NT2/D1 (cell line): Measurements from ENCODE around the gene BICDL2.

Experiments used
- SUZ12 ChIP-seq: IDR thresholded peaks from 2 replicates; pipeline ENCODE4 v1.6.1; 2011; ENCODE audit not compliant: insufficient read length, insufficient read depth; ENCODE audit errors: extremely low read depth
- ZNF274 ChIP-seq: IDR thresholded peaks from 2 replicates; pipeline ENCODE4 v1.6.1; 2011; ENCODE audit warnings: mild to moderate bottlenecking, low read depth, low read length

DNA sequence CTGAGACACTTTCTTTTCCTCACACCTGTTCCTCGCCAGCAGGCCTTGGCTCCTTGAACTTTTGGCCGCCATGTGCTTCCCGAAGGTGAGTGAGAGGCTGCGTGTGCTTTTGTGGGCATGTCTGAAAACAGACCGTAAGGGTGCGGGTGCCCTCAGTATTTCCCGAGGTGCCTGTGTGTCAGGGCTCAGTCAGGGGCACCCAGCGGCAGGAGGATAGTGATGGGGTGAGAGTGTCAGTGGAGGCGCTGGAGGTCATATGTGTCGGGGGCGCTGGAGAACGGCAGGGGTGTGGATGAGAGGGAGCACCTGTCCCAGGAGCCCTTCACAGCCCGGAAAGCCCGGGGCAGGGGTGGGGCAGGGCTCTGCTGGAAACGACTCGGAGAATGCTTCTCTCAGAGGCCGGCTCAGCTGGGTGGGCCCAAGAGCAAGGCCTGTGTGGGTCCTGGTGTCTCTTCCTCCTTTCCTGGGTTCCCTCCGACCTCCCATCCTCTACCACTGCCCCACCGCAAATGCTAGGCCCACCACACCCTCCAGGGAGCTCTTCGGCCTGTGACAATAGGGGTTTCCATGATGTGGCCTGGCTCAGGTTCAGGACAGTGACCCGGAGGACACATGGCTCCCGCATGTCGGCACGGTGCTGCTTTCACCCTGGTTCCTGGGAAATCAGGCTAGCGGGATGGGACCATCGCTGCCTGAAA, 29.1 kb upstream of the BICDL2 start:
- TF ChIP-seq SUZ12 (no peak), ZNF274 (no peak)
